Right lobe of liver (tissue), 4 donors: Measurements from ENCODE around the gene KLHL22.
A peak's percentile ranks its signal among the peaks of the same experiment; 100 is the strongest.

Source experiments
- POLR2A ChIP-seq: fragments of 450-650 bp; IDR thresholded peaks from one replicate; pipeline ENCODE4 v1.6.1; 2017; ENCODE audit warnings: antibody characterized with exemption, mild to moderate bottlenecking
- TF ChIP-seq, protein P1 (sequence below), 4 donors: fragments of 200-600 bp in 3 of 4; fragments of 450-650 bp in 1 of 4; IDR thresholded peaks; one replicate each; pipeline versions ENCODE4 v1.5.1 to v1.8.0; 2016 to 2022; ENCODE audit warnings: antibody characterized with exemption in 4 of 4, mild to moderate bottlenecking in 2 of 4
- donor health status: DM: no; HTN: no; CAD: no.
- donor health status: DM: no; HTN: no; CAD: no.
- donor health status: DM: no; HTN: yes; CAD: no.

GRCh38 chr22:20430720-20431510 lies 64.7 kb downstream of the KLHL22 start:
- TF ChIP-seq, protein P1, sequence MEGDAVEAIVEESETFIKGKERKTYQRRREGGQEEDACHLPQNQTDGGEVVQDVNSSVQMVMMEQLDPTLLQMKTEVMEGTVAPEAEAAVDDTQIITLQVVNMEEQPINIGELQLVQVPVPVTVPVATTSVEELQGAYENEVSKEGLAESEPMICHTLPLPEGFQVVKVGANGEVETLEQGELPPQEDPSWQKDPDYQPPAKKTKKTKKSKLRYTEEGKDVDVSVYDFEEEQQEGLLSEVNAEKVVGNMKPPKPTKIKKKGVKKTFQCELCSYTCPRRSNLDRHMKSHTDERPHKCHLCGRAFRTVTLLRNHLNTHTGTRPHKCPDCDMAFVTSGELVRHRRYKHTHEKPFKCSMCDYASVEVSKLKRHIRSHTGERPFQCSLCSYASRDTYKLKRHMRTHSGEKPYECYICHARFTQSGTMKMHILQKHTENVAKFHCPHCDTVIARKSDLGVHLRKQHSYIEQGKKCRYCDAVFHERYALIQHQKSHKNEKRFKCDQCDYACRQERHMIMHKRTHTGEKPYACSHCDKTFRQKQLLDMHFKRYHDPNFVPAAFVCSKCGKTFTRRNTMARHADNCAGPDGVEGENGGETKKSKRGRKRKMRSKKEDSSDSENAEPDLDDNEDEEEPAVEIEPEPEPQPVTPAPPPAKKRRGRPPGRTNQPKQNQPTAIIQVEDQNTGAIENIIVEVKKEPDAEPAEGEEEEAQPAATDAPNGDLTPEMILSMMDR (IDR thresholded peaks at IDR 0.05) = peak in 3 of 4 donors; percentile 29 to 38 (median 33)
- TF ChIP-seq POLR2A = no peak
